HG03045 (cell line): ENCODE results near the gene WDPCP.
"Not testable (repeated sequence)": the region's sequence is repeated elsewhere in the genome, so short reads cannot be mapped to it uniquely, and the experiment has no call there.

Experiments used
- ATAC-seq: cut with Tn5 transposase; IDR thresholded peaks from one replicate; pipeline ENCODE4 v1.9.1; 2021; ENCODE audit warnings: mild to moderate bottlenecking, moderate library complexity; ENCODE audit not compliant: unreplicated experiment

The WDPCP gene

GRCh38 chr2:63544017-63544627, 44.2 kb downstream of the WDPCP start:
- ATAC-seq: no peak

GRCh38 chr2:63539416-63540162, 48.7 kb downstream of the WDPCP start:
- ATAC-seq: no peak

GRCh38 chr2:63538390-63538789, 49.9 kb downstream of the WDPCP start:
- ATAC-seq: no peak

GRCh38 chr2:63537306-63537705, 51.0 kb downstream of the WDPCP start:
- ATAC-seq: no peak

- no peak for ATAC-seq
Measured at GRCh38 chr2:63530704-63531279, 57.5 kb downstream of the WDPCP start.

- no peak for ATAC-seq
Measured at GRCh38 chr2:63525905-63526304, 62.4 kb downstream of the WDPCP start.

GRCh38 chr2:63522950-63523349, 65.3 kb downstream of the WDPCP start:
- ATAC-seq: no peak

- ATAC-seq: no peak
Measured at GRCh38 chr2:63520793-63521192, 67.5 kb downstream of the WDPCP start.

GRCh38 chr2:63514781-63515180, 73.5 kb downstream of the WDPCP start:
- no peak for ATAC-seq

- no peak for ATAC-seq
Measured at GRCh38 chr2:63514237-63514716, 74.0 kb downstream of the WDPCP start.

- ATAC-seq: no peak
Measured at GRCh38 chr2:63506320-63506719, 82.0 kb downstream of the WDPCP start.

- no peak for ATAC-seq
Measured at GRCh38 chr2:63503818-63504217, 84.5 kb downstream of the WDPCP start.

GRCh38 chr2:63500398-63500797, 87.9 kb downstream of the WDPCP start:
- ATAC-seq: no peak

- no peak for ATAC-seq
Measured at GRCh38 chr2:63497576-63497975, 90.7 kb downstream of the WDPCP start.

- no peak for ATAC-seq
Measured at GRCh38 chr2:63494968-63495367, 93.3 kb downstream of the WDPCP start.

- no peak for ATAC-seq
Measured at GRCh38 chr2:63494100-63494499, 94.2 kb downstream of the WDPCP start.

GRCh38 chr2:63488118-63488713, 100.1 kb downstream of the WDPCP start:
- no peak for ATAC-seq

GRCh38 chr2:63486861-63487290, 101.4 kb downstream of the WDPCP start:
- ATAC-seq: no peak

- no peak for ATAC-seq
Measured at GRCh38 chr2:63484901-63485300, 103.4 kb downstream of the WDPCP start.

- no peak for ATAC-seq
Measured at GRCh38 chr2:63484481-63484880, 103.8 kb downstream of the WDPCP start.

- no peak for ATAC-seq
Measured at GRCh38 chr2:63477686-63478085, 110.6 kb downstream of the WDPCP start.

- ATAC-seq: not testable (repeated sequence)
Measured at GRCh38 chr2:63469313-63469712, 119.0 kb downstream of the WDPCP start.
